ENCODE results near the gene CYP4F22.

DNA sequence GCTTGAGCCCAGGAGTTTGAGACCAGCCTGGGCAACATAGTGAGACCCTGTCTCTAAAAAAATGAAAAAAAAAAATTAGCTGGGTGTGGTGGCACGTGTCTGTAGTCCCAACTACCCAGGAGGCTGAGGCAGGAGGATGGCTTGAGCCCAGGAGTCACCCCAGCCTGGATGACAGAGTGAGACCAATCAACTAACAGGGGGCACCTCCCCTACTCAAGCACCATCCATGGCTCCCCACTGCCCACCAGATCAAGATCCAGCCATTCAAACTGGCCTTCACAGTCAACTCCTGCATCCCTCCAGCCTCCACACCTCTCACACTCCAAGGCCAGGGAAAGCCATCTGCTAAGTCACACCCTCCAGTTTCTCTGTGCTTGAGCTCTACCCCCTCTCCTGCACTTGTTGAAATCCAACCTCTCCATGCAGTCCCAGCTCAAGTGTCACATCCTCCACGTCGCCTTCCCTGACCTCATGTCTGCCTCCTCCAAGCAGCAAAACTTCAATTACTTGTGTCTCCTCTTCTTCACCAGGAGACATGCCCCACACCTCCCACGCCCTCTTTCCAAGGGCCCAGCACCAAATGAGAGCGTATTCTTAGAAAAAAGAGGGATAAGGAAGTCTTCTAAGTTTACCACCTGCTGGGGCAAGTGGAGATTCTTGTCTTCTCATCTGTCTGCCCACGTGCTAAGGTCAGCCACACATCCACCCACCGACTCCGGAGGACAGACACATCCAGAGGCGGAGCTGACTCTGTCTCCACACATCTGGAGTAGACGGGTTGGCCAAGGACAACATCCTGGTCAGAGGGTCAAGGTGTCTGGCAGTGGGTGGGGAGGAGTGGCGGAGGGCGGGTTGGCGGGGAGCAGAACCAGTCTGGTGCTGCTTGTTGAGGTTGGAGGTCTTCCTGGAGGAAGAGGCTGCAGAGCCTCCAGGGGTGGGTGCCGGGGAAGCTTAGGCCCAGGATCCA, 974 bp upstream of the CYP4F22 start:
- TF ChIP-seq POLR2A (IDR thresholded peaks at IDR 0.05), result no peak
- TF ChIP-seq, protein P1, sequence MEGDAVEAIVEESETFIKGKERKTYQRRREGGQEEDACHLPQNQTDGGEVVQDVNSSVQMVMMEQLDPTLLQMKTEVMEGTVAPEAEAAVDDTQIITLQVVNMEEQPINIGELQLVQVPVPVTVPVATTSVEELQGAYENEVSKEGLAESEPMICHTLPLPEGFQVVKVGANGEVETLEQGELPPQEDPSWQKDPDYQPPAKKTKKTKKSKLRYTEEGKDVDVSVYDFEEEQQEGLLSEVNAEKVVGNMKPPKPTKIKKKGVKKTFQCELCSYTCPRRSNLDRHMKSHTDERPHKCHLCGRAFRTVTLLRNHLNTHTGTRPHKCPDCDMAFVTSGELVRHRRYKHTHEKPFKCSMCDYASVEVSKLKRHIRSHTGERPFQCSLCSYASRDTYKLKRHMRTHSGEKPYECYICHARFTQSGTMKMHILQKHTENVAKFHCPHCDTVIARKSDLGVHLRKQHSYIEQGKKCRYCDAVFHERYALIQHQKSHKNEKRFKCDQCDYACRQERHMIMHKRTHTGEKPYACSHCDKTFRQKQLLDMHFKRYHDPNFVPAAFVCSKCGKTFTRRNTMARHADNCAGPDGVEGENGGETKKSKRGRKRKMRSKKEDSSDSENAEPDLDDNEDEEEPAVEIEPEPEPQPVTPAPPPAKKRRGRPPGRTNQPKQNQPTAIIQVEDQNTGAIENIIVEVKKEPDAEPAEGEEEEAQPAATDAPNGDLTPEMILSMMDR (IDR thresholded peaks at IDR 0.05), result no peak
